ENCODE data around the gene INSYN2B. TPM values are rescaled to one million over a fixed set of nuclear protein-coding genes. Genes with fewer than 3 reads are reported as not detected.

INSYN2B gene
- total RNA-seq, 2 experiments from 2014 or later = not detected

DNA sequence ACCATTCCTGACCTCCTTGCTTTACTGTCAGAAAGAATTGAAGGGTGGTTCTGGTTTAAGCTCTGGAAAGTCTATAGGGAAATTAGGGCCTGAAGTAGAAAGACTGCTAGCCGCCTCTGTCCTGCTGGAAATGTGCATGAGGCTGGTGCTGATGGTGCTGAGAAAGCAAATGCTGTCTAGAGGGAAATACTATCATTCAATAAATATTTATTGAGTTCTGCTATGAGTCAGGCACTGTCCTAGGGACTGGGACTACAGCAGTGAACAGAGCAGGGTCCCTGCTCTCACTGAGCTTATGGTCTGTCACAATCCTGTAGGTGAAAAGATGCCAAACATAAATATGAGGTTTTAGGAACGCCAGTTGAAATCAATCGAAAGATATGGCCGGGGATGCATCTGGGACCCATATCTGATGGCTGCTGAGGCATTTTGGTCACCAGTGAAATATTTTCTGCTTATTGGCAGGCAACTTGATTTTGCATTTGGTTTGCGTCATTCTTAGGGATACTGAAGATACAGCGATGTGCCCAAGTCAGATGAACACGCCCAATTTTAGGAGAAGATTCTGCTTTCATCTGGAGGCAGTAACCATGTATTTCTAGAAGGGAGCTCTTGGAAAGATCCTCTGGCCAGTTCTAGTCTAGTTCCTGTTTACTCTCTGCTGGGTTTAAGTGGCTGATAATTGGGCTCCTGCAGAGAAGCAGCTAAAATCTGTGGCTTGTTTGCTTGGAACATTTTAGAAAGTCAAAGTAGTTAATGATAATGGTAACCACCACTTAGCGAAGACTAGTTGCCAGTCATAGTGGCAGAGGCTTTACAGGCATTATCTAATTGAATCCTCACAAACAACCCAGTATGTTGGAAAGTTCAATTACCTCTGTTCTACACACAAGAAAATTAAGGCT lies 73.3 kb downstream of the INSYN2B start:
- CTCF ChIA-PET = interaction anchor here (1.1 kb wide), 1 partner anchor 10 kb away, joined by 3 read pairs; no protein-coding TSS in a partner anchor
- no peak for DNase-seq

DNA sequence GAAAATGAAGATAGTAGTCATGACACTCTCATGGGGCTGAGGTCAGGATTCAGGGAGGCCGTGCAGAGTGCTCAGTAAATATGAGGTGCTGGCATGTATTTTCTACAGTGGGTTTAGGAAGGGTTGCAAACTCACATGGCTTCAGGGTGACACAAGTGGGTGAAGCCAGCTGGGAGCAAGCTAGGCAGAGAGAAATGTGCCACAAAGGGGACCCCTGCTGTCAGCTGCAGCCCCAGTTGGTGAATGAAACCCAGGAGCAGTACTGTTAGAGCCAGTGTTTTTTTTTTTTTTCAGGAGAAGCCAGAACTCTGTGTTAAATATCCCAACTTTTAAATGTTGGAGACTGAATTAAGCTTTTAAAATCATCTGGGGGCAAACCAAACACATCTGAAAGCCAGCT lies 75.3 kb downstream of the INSYN2B start:
- CTCF ChIA-PET = no interaction called here
- ATAC-seq = no peak
- H3K36me3 Mint-ChIP-seq (ENCODE audit: low read depth) = peaks cover 7% of the 10 kb centered on the region
- H3K9me3 Mint-ChIP-seq = no peaks in the 10 kb centered on the region
- H3K4me1 Mint-ChIP-seq (ENCODE audit: low read depth) = peaks cover 13% of the 10 kb centered on the region
- intact Hi-C loops (cut with micrococcal nuclease) = no loop called here
- TF ChIP-seq, protein P1, sequence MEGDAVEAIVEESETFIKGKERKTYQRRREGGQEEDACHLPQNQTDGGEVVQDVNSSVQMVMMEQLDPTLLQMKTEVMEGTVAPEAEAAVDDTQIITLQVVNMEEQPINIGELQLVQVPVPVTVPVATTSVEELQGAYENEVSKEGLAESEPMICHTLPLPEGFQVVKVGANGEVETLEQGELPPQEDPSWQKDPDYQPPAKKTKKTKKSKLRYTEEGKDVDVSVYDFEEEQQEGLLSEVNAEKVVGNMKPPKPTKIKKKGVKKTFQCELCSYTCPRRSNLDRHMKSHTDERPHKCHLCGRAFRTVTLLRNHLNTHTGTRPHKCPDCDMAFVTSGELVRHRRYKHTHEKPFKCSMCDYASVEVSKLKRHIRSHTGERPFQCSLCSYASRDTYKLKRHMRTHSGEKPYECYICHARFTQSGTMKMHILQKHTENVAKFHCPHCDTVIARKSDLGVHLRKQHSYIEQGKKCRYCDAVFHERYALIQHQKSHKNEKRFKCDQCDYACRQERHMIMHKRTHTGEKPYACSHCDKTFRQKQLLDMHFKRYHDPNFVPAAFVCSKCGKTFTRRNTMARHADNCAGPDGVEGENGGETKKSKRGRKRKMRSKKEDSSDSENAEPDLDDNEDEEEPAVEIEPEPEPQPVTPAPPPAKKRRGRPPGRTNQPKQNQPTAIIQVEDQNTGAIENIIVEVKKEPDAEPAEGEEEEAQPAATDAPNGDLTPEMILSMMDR (IDR thresholded peaks at IDR 0.05) = no peak
- no peak overlapping the region for H3K4me3 Mint-ChIP-seq
- POLR2A ChIA-PET = no interaction called here
- DNase-seq = no peak
- H3K27ac Mint-ChIP-seq = no peak overlapping the region
- H3K27me3 Mint-ChIP-seq = no peaks in the 10 kb centered on the region

More for the DNA sequence above, 73.3 kb downstream of the INSYN2B start:
- ATAC-seq = no peak
- Mint-ChIP-seq H3K9me3 (no peaks in the 10 kb centered on the region), H3K36me3 (ENCODE audit: low read depth) (peaks cover 4% of the 10 kb centered on the region), H3K4me3 (no peak overlapping the region), H3K27me3 (no peaks in the 10 kb centered on the region), H3K27ac (no peak overlapping the region), H3K4me1 (ENCODE audit: low read depth) (peaks cover 2% of the 10 kb centered on the region)
- intact Hi-C loops (cut with micrococcal nuclease) = no loop called here
- TF ChIP-seq, protein P1 (IDR thresholded peaks at IDR 0.05) = no peak
- POLR2A ChIA-PET = no interaction called here

DNA sequence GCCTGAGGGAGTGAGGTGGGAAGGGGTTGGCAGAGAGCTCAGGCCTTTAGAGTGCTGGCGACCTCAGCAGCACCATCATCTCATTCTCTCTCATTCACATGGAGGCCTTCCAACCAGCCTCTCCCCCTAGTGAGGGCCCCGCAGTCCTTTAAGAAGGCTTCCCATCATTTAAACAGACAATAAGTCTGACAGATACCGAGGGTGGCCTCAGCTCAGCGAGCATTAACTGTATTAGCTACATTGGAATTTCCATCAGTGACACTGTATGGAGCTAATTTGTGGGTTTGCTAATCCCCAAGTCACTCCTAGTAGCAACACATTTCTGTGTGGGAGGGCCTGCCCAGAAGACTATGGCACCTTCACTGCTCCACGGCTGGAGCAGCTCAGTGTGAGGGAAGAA lies 75.8 kb downstream of the INSYN2B start:
- H3K27ac Mint-ChIP-seq = no peak overlapping the region
- intact Hi-C loops (cut with micrococcal nuclease) = no loop called here
- no peaks in the 10 kb centered on the region for H3K27me3 Mint-ChIP-seq
- H3K9me3 Mint-ChIP-seq = no peaks in the 10 kb centered on the region
- ChIA-PET POLR2A (no interaction called here), CTCF (no interaction called here)
- TF ChIP-seq, protein P1 (IDR thresholded peaks at IDR 0.05) = no peak
- ATAC-seq (no peak), DNase-seq (no peak)
- peaks cover 11% of the 10 kb centered on the region for H3K36me3 Mint-ChIP-seq (ENCODE audit: low read depth)
- H3K4me3 Mint-ChIP-seq = no peak overlapping the region
- H3K4me1 Mint-ChIP-seq (ENCODE audit: low read depth) = peaks cover 13% of the 10 kb centered on the region

DNA sequence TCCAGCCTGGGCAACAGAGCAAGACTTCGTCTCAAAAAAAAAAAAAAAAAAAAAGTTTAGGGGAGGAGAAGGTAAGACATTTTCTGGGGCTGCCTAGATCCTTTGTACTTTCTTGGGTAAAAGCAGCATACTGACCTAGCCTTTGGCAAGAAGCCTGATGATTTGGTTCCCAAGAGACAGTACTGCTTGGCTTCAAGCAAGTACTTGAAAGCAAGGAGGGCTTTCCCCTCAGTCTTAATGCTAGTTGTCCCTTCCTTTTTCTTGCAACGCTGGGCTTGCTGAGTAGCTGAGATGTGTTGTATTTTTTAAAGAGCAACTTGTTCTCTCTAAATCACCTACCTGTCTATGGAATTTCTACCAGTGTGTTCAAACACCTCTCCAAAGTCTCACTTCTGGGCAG lies 76.2 kb downstream of the INSYN2B start:
- CTCF ChIA-PET = no interaction called here
- ATAC-seq (no peak), DNase-seq (no peak)
- Mint-ChIP-seq H3K27me3 (no peaks in the 10 kb centered on the region), H3K36me3 (ENCODE audit: low read depth) (peaks cover 12% of the 10 kb centered on the region), H3K4me1 (ENCODE audit: low read depth) (peaks cover 13% of the 10 kb centered on the region), H3K4me3 (no peak overlapping the region), H3K9me3 (no peaks in the 10 kb centered on the region), H3K27ac (no peak overlapping the region)
- POLR2A ChIA-PET = no interaction called here
- TF ChIP-seq, protein P1 (IDR thresholded peaks at IDR 0.05) = no peak
- intact Hi-C loops (cut with micrococcal nuclease) = no loop called here

DNA sequence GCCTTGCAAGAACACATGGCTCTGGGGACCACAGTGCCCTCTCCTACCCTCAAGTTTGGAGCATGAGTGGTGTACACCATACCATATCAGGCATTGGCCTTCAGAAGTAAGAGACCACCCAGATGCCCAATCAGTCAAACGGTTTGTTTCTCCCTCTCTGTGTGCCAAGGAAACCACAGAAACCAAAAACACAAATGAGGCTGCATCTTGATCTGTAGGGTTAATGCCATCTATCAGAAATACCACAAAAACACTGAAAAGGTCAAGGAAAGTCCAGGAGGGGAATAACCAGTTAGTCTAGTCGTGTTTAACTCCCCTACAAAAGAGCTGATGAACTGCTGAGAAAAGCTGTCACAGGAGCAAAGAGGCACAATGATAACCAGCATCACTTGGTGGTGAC lies 78.4 kb downstream of the INSYN2B start:
- POLR2A ChIA-PET = no interaction called here
- intact Hi-C loops (cut with micrococcal nuclease) = no loop called here
- CTCF ChIA-PET = no interaction called here

More for the DNA sequence above, 78.4 kb downstream of the INSYN2B start:
- peak; percentile 76 for ATAC-seq
- TF ChIP-seq, protein P1 (IDR thresholded peaks at IDR 0.05) = no peak
- Mint-ChIP-seq H3K4me3 (no peak overlapping the region), H3K36me3 (ENCODE audit: low read depth) (peaks cover 20% of the 10 kb centered on the region), H3K9me3 (no peaks in the 10 kb centered on the region), H3K27ac (no peak overlapping the region), H3K27me3 (no peaks in the 10 kb centered on the region), H3K4me1 (ENCODE audit: low read depth) (peaks cover 13% of the 10 kb centered on the region)
- peak; percentile 18 for DNase-seq
